B cell (primary cell): Measurements from ENCODE around the gene LAMTOR3. TPM values are rescaled to one million over a fixed set of nuclear protein-coding genes. Genes with fewer than 3 reads are reported as not detected.

Experiments
- ATAC-seq: fragments of 200-7000 bp; cut with Tn5 transposase; one replicate; pipeline ENCODE4 v1.10.0; 2021; ENCODE audit warnings: low read depth, mild to moderate bottlenecking, moderate number of reproducible peaks, moderate library complexity
- CTCF ChIA-PET: fragments of 350-600 bp; sonication (Branson Sonifier 250); formaldehyde crosslinking; loops from one replicate; lab custom pipeline; 2021; ENCODE audit warnings: antibody characterized with exemption, inconsistent platforms; lab: Charles Lee
- POLR2A ChIA-PET: fragments of 350-600 bp; sonication (Branson Sonifier 250); formaldehyde crosslinking; loops from one replicate; lab custom pipeline; 2021; ENCODE audit warnings: antibody characterized with exemption; lab: Charles Lee
- DNase-seq: peaks from one replicate; pipeline ENCODE4 v3.0.0; 2013
- H2AFZ ChIP-seq: 2 replicates; pipeline ENCODE4 v1.6.1; 2012; ENCODE audit warnings: mild to moderate bottlenecking, low read depth, low read length; ENCODE audit not compliant: insufficient read depth, poor library complexity, severe bottlenecking
- H3K27ac ChIP-seq, 2 donors: 1 replicate in 1 of 2; 2 replicates in 1 of 2; pipeline ENCODE4 v1.5.1; 2012 to 2013; ENCODE audit warnings: low read length in 2 of 2, mild to moderate bottlenecking in 2 of 2, moderate library complexity in 1 of 2
- H3K27me3 ChIP-seq, 4 experiments: fragments of 200-600 bp in 1 of 4; sonication (generic) in 1 of 4; replicated peaks in 1 of 4; 1 replicate in 2 of 4; 2 replicates in 2 of 4; pipeline versions ENCODE4 v1.6.1 to v1.7.0; 2013 to 2016; ENCODE audit warnings: low read length in 3 of 4, mild to moderate bottlenecking in 2 of 4, mixed read lengths in 1 of 4, moderate library complexity in 1 of 4; ENCODE audit not compliant: insufficient read depth in 4 of 4, control insufficient read depth in 3 of 4; ENCODE audit errors: control extremely low read depth in 1 of 4
- H3K36me3 ChIP-seq, 2 experiments: replicated peaks in 1 of 2; 1 replicate in 1 of 2; 2 replicates in 1 of 2; pipeline versions ENCODE4 v1.6.1 to v1.7.1; 2013; ENCODE audit warnings: low read length in 1 of 2; ENCODE audit not compliant: insufficient read depth in 2 of 2, control insufficient read depth in 1 of 2; ENCODE audit errors: control extremely low read depth in 1 of 2, extremely low read depth in 1 of 2
- H3K4me1 ChIP-seq, 2 donors: fragments of 200-600 bp in 1 of 2; sonication (generic) in 1 of 2; 1 replicate in 1 of 2; 2 replicates in 1 of 2; pipeline versions ENCODE4 v1.5.1 to v1.6.1; 2013 to 2017; ENCODE audit warnings: low read length in 2 of 2; ENCODE audit not compliant: control insufficient read depth in 2 of 2, insufficient read depth in 2 of 2
- H3K4me2 ChIP-seq: replicated peaks from 2 replicates; pipeline ENCODE3; 2012; ENCODE audit warnings: mild to moderate bottlenecking, low read depth, low read length; ENCODE audit not compliant: poor library complexity, severe bottlenecking
- H3K4me3 ChIP-seq, 5 experiments: fragments of 200-600 bp in 1 of 5; sonication (generic) in 1 of 5; 1 replicate in 3 of 5; 2 replicates in 2 of 5; pipeline versions ENCODE4 v1.5.1 to v1.7.0; 2011 to 2016; ENCODE audit warnings: low read length in 4 of 5, mild to moderate bottlenecking in 4 of 5, low read depth in 2 of 5, control low read depth in 1 of 5, moderate library complexity in 1 of 5; ENCODE audit not compliant: insufficient read depth in 1 of 5; ENCODE audit errors: control extremely low read depth in 1 of 5, extremely low read depth in 1 of 5
- H3K79me2 ChIP-seq: fragments of 200-600 bp; sonication (generic); one replicate; pipeline ENCODE4 v1.6.0; 2016; ENCODE audit warnings: low read length; ENCODE audit not compliant: control insufficient read depth, insufficient read depth
- H3K9ac ChIP-seq: fragments of 200-600 bp; sonication (generic); 2 replicates; pipeline ENCODE4 v1.6.1; 2017; ENCODE audit warnings: mild to moderate bottlenecking, low read length, moderate library complexity
- H3K9me3 ChIP-seq, 3 donors: one replicate each; pipeline versions ENCODE4 v1.6.1 to v1.7.1; 2013; ENCODE audit warnings: low read length in 2 of 3; ENCODE audit not compliant: control insufficient read depth in 2 of 3, insufficient read depth in 1 of 3; ENCODE audit errors: control extremely low read depth in 1 of 3
- H4K20me1 ChIP-seq: 2 replicates; pipeline ENCODE4 v1.6.0; 2012; ENCODE audit warnings: mild to moderate bottlenecking, low read length; ENCODE audit not compliant: insufficient read depth, control insufficient read depth, poor library complexity, severe bottlenecking
- H3K27ac Mint-ChIP-seq: one replicate; pipeline ENCODE4 v1.8.0; 2021; ENCODE audit warnings: mixed read lengths
- H3K27me3 Mint-ChIP-seq: one replicate; pipeline ENCODE4 v1.8.0; 2021; ENCODE audit warnings: mixed read lengths
- H3K4me1 Mint-ChIP-seq: one replicate; pipeline ENCODE4 v1.8.0; 2021; ENCODE audit warnings: mixed read lengths
- H3K4me3 Mint-ChIP-seq: one replicate; pipeline ENCODE4 v1.8.0; 2021; ENCODE audit warnings: mixed read lengths
- H3K9me3 Mint-ChIP-seq: one replicate; pipeline ENCODE4 v1.8.0; 2022; ENCODE audit warnings: mixed read lengths; ENCODE audit not compliant: insufficient read depth
- CTCF ChIP-seq: fragments of 200-600 bp; IDR thresholded peaks from one replicate; pipeline ENCODE4 v1.8.0; 2022; ENCODE audit warnings: antibody characterized with exemption, mild to moderate bottlenecking
- EZH2 ChIP-seq: IDR thresholded peaks from 2 replicates; pipeline ENCODE4 v1.6.1; 2012; ENCODE audit warnings: borderline replicate concordance, low read depth, mild to moderate bottlenecking, moderate library complexity, low read length; ENCODE audit not compliant: insufficient read depth, poor library complexity, severe bottlenecking
- WGBS: methylation state at CpG from one replicate; pipeline ENCODE4 v1.1.5; 2013; ENCODE audit warnings: missing lambda C conversion rate; ENCODE audit not compliant: insufficient coverage; 5-methylcytosine and 5-hydroxymethylcytosine counted together
- intact Hi-C: fragments of 100-400 bp; cut with micrococcal nuclease; formaldehyde crosslinking; loops from one replicate; pipeline ENCODE4 v1.10.0; 2022
- polyA plus RNA-seq: library from polyadenylated mRNA; depleted of rRNA; stranded (reverse); fragments of >200 nt; gene quantifications from 2 replicates; pipeline ENCODE4 v1.2.3, GENCODE V29; 2012
- total RNA-seq, 2 donors: library from RNA; stranded (reverse); fragments of 120-200 nt in 1 of 2; gene quantifications; 1 replicate in 1 of 2; 2 replicates in 1 of 2; pipeline versions ENCODE4 v1.2.3 to v1.2.4, GENCODE V29; 2013 to 2022

The LAMTOR3 gene
- total and polyA plus RNA-seq, 2 donors (not counting 1 experiment from before 2014, with no cell fraction given): 8.0 to 18.0 TPM

DNA sequence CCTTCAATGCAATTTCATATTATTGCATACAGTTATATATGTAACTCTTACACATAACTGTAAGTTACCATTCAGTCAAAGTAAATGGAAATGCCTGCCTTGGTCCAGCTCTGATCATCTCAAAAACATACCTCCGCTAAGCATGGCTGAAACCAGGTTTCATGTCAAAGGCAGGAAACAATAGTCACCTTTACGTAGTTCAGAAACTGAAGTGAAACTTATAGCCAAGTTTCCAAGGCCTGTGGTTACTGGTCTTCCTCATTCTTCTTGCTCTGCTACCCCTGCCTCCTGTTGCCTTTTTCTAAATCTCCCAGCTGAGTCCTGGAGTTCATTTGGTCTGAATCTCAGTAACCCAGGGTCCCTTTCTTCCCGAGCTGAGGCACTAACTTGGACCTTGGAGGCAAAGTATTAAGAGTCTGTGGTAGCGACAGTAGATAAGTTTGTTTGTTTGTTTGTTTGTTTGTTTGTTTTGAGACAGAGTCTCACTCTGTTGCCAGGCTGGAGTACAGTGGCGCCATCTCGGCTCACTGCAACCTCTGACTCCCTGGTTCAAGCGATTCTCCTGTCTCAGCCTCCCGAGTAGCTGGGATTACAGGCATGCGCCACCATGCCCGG lies 46.8 kb downstream of the LAMTOR3 start:
- ATAC-seq: peak; percentile 81
- H2AFZ ChIP-seq: no peak overlapping the region
- Mint-ChIP-seq H3K27me3 (no peaks in the 10 kb centered on the region), H3K9me3 (no peaks in the 10 kb centered on the region), H3K4me1 (peaks cover 68% of the 10 kb centered on the region), H3K4me3 (peak overlapping the region; percentile 72), H3K27ac (peak overlapping the region; percentile 84)
- no peak overlapping the region for H3K4me3 ChIP-seq
- peak; percentile 79 for DNase-seq
- peaks cover 13% of the 10 kb centered on the region for H3K79me2 ChIP-seq
- POLR2A ChIA-PET: interaction anchor here (0.6 to 2.9 kb wide), 5 partner anchors 21 to 621 kb away, joined by 3 to 13 read pairs (median 6); partner anchors contain the start of gene DAPP1
- 55% methylated on average over 9 of the region's 10 CpGs for WGBS
- H4K20me1 ChIP-seq: peaks cover 41% of the 10 kb centered on the region
- H3K4me1 ChIP-seq: peaks cover 31 to 38% of the 10 kb centered on the region in 2 donors
- H3K9ac ChIP-seq: peak overlapping the region; percentile 9
- no peaks in the 10 kb centered on the region for H3K27me3 ChIP-seq
- H3K4me2 ChIP-seq: peak overlapping the region; percentile 41
- intact Hi-C loops: loop anchor here (1.0 to 2.0 kb wide), 3 partner anchors 8 to 99 kb away; partner anchors contain the start of genes DAPP1 and DNAJB14
- H3K9me3 ChIP-seq: no peaks in the 10 kb centered on the region
- TF ChIP-seq EZH2: no peak
- peak overlapping the region; percentile 3 to 56 for H3K27ac ChIP-seq
- CTCF ChIA-PET: interaction anchor here (0.8 to 1.5 kb wide), 7 partner anchors 10 to 101 kb away, joined by 3 to 12 read pairs (median 4); partner anchors contain the start of gene DAPP1
- H3K36me3 ChIP-seq: peaks cover 1 to 35% of the 10 kb centered on the region in 2 experiments

DNA sequence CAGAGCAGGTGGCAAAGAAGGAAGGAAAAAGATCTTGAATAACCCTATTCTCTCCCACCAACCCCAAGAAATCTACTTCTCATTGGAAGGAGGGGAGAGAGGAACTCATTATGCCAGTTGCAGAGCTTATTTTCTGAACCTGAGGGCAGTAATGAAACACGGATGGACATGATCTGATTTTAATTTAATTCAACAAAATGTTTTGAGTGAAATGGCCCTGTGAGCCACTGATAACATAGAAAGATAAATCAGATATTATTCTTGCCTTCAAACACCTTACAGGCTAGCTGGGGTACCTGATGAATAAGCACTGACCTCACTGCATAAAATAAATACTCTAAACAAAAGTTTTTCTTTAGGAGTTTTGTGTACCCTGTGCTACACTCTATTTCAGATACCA lies 47.3 kb downstream of the LAMTOR3 start:
- no peak for DNase-seq
- Histone ChIP-seq H3K79me2 (peaks cover 13% of the 10 kb centered on the region), H3K4me1 (peaks cover 31 to 38% of the 10 kb centered on the region in 2 donors), H2AFZ (no peak overlapping the region), H3K36me3 (peaks cover 1 to 41% of the 10 kb centered on the region in 2 experiments), H4K20me1 (peaks cover 47% of the 10 kb centered on the region), H3K27me3 (no peaks in the 10 kb centered on the region), H3K9me3 (no peaks in the 10 kb centered on the region), H3K27ac (peak overlapping the region; percentile 3 to 56), H3K9ac (peak overlapping the region; percentile 9), H3K4me3 (no peak overlapping the region), H3K4me2 (peak overlapping the region; percentile 41)
- ChIA-PET CTCF (interaction anchor here (0.9 to 1.6 kb wide), 10 partner anchors 10 to 102 kb away, joined by 3 to 12 read pairs (median 4); partner anchors contain the start of gene DAPP1), POLR2A (interaction anchor here (0.6 to 2.9 kb wide), 4 partner anchors 22 to 30 kb away, joined by 3 to 13 read pairs (median 6); partner anchors contain the start of gene DAPP1)
- ATAC-seq: no peak
- intact Hi-C loops: loop anchor here (1.0 to 2.0 kb wide), 3 partner anchors 8 to 100 kb away; partner anchors contain the start of genes DAPP1 and DNAJB14
- peak overlapping the region; percentile 84 for H3K27ac Mint-ChIP-seq
- H3K4me1 Mint-ChIP-seq: peaks cover 62% of the 10 kb centered on the region
- H3K4me3 Mint-ChIP-seq: peak overlapping the region; percentile 72
- no CpG with 5 or more reads among the region's 1 CpG for WGBS
- no peaks in the 10 kb centered on the region for H3K27me3 Mint-ChIP-seq
- no peak for TF ChIP-seq EZH2
- no peak for TF ChIP-seq CTCF
- H3K9me3 Mint-ChIP-seq: no peaks in the 10 kb centered on the region
